GM12873 (cell line): Measurements from ENCODE around the gene NUP153.

Experiments used
- TF ChIP-seq, protein P1 (sequence below): IDR thresholded peaks from 2 replicates; pipeline ENCODE4 v1.5.1; 2012; ENCODE audit warnings: low read depth, mild to moderate bottlenecking, moderate library complexity, low read length, control low read depth; ENCODE audit not compliant: insufficient read depth; ENCODE audit errors: missing control alignments

Gene NUP153

GRCh38 chr6:17706580-17707370 lies at the start of gene NUP153:
TSS of gene NUP153 (minus strand) at chr6:17706925. CDS start at chr6:17706387, 538 bp downstream.
- TF ChIP-seq, protein P1, sequence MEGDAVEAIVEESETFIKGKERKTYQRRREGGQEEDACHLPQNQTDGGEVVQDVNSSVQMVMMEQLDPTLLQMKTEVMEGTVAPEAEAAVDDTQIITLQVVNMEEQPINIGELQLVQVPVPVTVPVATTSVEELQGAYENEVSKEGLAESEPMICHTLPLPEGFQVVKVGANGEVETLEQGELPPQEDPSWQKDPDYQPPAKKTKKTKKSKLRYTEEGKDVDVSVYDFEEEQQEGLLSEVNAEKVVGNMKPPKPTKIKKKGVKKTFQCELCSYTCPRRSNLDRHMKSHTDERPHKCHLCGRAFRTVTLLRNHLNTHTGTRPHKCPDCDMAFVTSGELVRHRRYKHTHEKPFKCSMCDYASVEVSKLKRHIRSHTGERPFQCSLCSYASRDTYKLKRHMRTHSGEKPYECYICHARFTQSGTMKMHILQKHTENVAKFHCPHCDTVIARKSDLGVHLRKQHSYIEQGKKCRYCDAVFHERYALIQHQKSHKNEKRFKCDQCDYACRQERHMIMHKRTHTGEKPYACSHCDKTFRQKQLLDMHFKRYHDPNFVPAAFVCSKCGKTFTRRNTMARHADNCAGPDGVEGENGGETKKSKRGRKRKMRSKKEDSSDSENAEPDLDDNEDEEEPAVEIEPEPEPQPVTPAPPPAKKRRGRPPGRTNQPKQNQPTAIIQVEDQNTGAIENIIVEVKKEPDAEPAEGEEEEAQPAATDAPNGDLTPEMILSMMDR: no peak

- TF ChIP-seq, protein P1: no peak
Measured at GRCh38 chr6:17754254-17754653, 47.5 kb upstream of the NUP153 start.

GRCh38 chr6:17744019-17744756 lies 37.5 kb upstream of the NUP153 start:
- TF ChIP-seq, protein P1: no peak

GRCh38 chr6:17741507-17741906 lies 34.8 kb upstream of the NUP153 start:
- TF ChIP-seq, protein P1: no peak

DNA sequence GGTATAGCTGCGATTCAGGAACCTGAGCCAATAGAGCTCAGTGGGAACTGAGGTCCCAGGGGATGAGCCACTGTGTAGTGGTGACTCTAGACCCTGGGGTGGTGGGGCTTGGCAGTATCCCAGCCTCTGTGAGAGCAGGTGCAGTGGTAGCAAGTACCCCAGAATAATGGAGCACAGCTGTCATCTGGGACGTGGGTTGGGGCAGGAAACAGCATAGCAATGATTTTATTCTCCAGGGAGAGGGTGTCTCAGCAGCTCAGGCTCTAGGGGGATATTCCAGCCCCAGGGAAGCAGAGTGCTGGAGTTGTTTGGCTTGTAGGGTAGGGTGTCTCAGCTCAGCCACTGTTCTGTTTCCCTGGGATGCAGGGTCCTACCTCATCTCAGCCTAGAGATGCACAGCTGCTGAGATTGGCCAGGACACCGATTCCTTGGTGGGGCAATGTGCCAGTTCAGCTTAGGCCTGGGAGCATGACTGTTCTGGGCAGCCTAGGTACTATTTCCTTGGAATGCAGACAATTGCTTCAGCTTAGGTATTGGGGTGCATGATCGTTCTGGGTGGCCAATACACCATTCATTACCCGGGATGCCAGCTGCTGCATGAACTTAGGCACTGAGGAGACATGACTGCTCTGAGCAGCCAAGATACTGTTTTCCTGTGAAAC lies 34.0 kb upstream of the NUP153 start:
- TF ChIP-seq, protein P1: no peak

- TF ChIP-seq, protein P1: no peak
Measured at GRCh38 chr6:17737704-17738252, 31.1 kb upstream of the NUP153 start.

GRCh38 chr6:17730078-17730704 lies 23.5 kb upstream of the NUP153 start:
- TF ChIP-seq, protein P1: no peak
